ENCODE results near the gene ETNK1. TPM values are rescaled to one million over a fixed set of nuclear protein-coding genes. Genes with fewer than 3 reads are reported as not detected.
A peak's percentile ranks its signal among the peaks of the same experiment; 100 is the strongest.
"Not testable (repeated sequence)": the region's sequence is repeated elsewhere in the genome, so short reads cannot be mapped to it uniquely, and the experiment has no call there.

Gene ETNK1, protein sequence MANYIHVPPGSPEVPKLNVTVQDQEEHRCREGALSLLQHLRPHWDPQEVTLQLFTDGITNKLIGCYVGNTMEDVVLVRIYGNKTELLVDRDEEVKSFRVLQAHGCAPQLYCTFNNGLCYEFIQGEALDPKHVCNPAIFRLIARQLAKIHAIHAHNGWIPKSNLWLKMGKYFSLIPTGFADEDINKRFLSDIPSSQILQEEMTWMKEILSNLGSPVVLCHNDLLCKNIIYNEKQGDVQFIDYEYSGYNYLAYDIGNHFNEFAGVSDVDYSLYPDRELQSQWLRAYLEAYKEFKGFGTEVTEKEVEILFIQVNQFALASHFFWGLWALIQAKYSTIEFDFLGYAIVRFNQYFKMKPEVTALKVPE
- 49.2 TPM for total RNA-seq
- polyA plus RNA-seq: 63.8 TPM
- long read RNA-seq, donor 1, full-length matches to known transcripts: 2 of 2 reads
- long read RNA-seq, donor 1, partial matches to known transcripts: 0 of 2 reads
- long read RNA-seq, donor 1, other reads (novel, unspliced or antisense): 0 of 2 reads
- long read RNA-seq, donor 2: 0 reads
- long read RNA-seq, donor 3, full-length matches to known transcripts: 6 of 6 reads
- long read RNA-seq, donor 3, partial matches to known transcripts: 0 of 6 reads
- long read RNA-seq, donor 3, other reads (novel, unspliced or antisense): 0 of 6 reads
- long read RNA-seq, donor 4, full-length matches to known transcripts: 5 of 5 reads
- long read RNA-seq, donor 4, partial matches to known transcripts: 0 of 5 reads
- long read RNA-seq, donor 4, other reads (novel, unspliced or antisense): 0 of 5 reads
- long read RNA-seq, donor 5, full-length matches to known transcripts: 13 of 31 reads
- long read RNA-seq, donor 5, partial matches to known transcripts: 18 of 31 reads
- long read RNA-seq, donor 5, other reads (novel, unspliced or antisense): 0 of 31 reads
- long read RNA-seq, donor 6, full-length matches to known transcripts: 8 of 8 reads
- long read RNA-seq, donor 6, partial matches to known transcripts: 0 of 8 reads
- long read RNA-seq, donor 6, other reads (novel, unspliced or antisense): 0 of 8 reads
- long read RNA-seq, donor 7, full-length matches to known transcripts: 17 of 17 reads
- long read RNA-seq, donor 7, partial matches to known transcripts: 0 of 17 reads
- long read RNA-seq, donor 7, other reads (novel, unspliced or antisense): 0 of 17 reads
- long read RNA-seq, donor 8, full-length matches to known transcripts: 6 of 6 reads
- long read RNA-seq, donor 8, partial matches to known transcripts: 0 of 6 reads
- long read RNA-seq, donor 8, other reads (novel, unspliced or antisense): 0 of 6 reads
- long read RNA-seq, donor 9, full-length matches to known transcripts: 7 of 7 reads
- long read RNA-seq, donor 9, partial matches to known transcripts: 0 of 7 reads
- long read RNA-seq, donor 9, other reads (novel, unspliced or antisense): 0 of 7 reads
- long read RNA-seq, donor 10, full-length matches to known transcripts: 10 of 10 reads
- long read RNA-seq, donor 10, partial matches to known transcripts: 0 of 10 reads
- long read RNA-seq, donor 10, other reads (novel, unspliced or antisense): 0 of 10 reads

DNA sequence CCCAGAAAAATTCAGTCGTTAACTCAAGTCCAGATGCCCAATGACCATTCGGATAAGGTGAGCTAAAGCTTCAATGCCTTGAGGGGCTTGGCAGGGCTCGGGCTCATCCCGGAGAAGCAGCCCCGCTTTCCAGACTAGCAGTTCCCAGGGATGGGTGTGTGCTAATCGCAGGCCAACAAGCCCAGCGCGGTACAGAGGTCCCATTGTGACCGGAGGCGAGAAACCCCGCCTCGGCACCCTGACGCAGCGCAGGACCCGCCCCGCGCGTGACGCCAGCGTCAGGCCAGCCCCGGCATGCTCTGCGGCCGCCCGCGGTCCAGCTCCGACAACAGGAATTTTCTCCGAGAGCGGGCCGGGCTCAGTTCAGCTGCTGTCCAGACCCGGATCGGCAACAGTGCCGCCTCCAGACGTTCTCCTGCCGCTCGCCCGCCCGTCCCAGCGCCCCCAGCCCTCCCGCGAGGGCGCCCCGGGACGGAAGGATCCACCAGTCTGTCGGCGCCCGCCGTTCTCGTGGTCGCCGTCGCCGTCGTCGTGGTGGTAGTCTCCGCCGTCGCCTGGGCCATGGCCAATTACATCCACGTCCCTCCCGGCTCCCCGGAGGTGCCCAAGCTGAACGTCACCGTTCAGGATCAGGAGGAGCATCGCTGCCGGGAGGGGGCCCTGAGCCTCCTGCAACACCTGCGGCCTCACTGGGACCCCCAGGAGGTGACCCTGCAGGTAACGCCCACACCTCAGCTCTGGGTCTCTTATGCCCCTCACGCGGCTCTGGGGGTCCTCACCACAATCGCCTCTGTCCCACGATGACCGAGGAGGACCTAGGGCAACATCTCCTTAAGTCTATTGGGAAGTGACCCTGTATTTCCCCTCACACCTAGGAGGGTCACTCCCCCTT is at the start of gene ETNK1:
ETNK1 (plus strand) TSS at position 302 of the 892 bp plus-strand sequence; CDS start at position 562, 260 bp downstream.
- DNase-seq (ENCODE audit: low read depth in 6 of 9, low spot score in 9 of 9): peak; percentile 48 to 86 (median 71)
- H3K4me3 ChIP-seq (ENCODE audit: low read length in 2 of 2): peak within 1 kb of the TSS; percentile 81 to 83
- H3K27me3 ChIP-seq (ENCODE audit: control insufficient read depth in 2 of 2, insufficient read depth in 1 of 2, low read length in 1 of 2): no peaks in the 10 kb centered on the region
- WGBS: under 1% methylated on average over 71 of the region's 71 CpGs
- peak within 1 kb of the TSS; percentile 83 to 97 for H3K27ac ChIP-seq (ENCODE audit: low read depth in 1 of 2, low read length in 1 of 2)
- no peaks in the 10 kb centered on the region for H3K36me3 ChIP-seq (ENCODE audit: control insufficient read depth in 2 of 2, insufficient read depth in 2 of 2, low read length in 1 of 2)
- peaks cover 3 to 5% of the 10 kb centered on the region in 2 donors for H3K4me1 ChIP-seq (ENCODE audit: control insufficient read depth in 2 of 2, insufficient read depth in 2 of 2, low read length in 2 of 2)
- H3K9me3 ChIP-seq (ENCODE audit: control insufficient read depth in 2 of 2, insufficient read depth in 1 of 2, low read length in 1 of 2): no peaks in the 10 kb centered on the region

DNA sequence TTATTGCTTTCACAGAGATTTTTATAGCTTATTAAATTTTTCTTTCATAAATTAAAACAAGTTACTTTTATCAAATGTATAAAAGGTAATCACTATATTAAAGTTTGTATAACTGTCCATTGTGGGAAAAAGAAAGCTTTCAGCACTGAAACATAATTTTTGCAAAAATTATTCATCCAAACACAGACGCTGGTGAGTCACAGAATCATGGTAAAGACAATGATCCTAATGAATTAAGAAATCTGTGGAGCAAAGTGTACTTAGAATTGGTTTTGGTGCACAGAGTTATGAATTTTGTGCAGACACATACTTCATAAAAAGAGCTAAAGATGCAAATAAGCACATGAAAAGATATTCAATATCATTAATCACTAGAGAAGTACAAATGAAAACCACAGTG is 48.9 kb upstream of the ETNK1 start:
- no peak overlapping the region for H3K27ac ChIP-seq (ENCODE audit: low read depth in 1 of 2, low read length in 1 of 2)
- no peaks in the 10 kb centered on the region for H3K36me3 ChIP-seq (ENCODE audit: control insufficient read depth in 2 of 2, insufficient read depth in 2 of 2, low read length in 1 of 2)
- no peaks in the 10 kb centered on the region for H3K9me3 ChIP-seq (ENCODE audit: control insufficient read depth in 2 of 2, insufficient read depth in 1 of 2, low read length in 1 of 2)
- H3K27me3 ChIP-seq (ENCODE audit: control insufficient read depth in 2 of 2, insufficient read depth in 1 of 2, low read length in 1 of 2): no peaks in the 10 kb centered on the region
- H3K4me3 ChIP-seq (ENCODE audit: low read length in 2 of 2): no peak overlapping the region
- DNase-seq (ENCODE audit: low read depth in 6 of 9, low spot score in 9 of 9): no peak
- WGBS: 92% methylated on average over 1 of the region's 1 CpG
- no peaks in the 10 kb centered on the region for H3K4me1 ChIP-seq (ENCODE audit: control insufficient read depth in 2 of 2, insufficient read depth in 2 of 2, low read length in 2 of 2)

DNA sequence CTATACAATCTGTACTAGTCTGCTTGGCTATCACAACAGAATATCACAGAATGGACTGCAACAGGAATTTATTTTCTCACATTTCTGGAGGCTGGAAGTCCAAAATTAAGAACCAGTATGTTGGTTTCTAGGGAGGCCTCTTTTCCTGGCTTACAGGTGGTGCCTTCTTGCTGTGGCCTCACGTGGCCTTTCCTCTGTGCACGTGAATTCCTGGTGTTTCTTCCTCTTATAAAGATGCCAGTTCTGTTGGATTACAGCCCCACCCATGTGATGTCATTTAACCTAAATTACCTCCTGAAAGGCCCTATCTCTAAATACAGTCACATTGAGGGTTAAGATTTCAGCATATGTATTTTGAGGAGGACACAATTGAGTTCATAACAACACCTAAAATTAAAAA is 48.5 kb upstream of the ETNK1 start:
- Histone ChIP-seq H3K9me3 (ENCODE audit: control insufficient read depth in 2 of 2, insufficient read depth in 1 of 2, low read length in 1 of 2) (no peaks in the 10 kb centered on the region), H3K36me3 (ENCODE audit: control insufficient read depth in 2 of 2, insufficient read depth in 2 of 2, low read length in 1 of 2) (no peaks in the 10 kb centered on the region), H3K27ac (ENCODE audit: low read depth in 1 of 2, low read length in 1 of 2) (no peak overlapping the region), H3K4me1 (ENCODE audit: control insufficient read depth in 2 of 2, insufficient read depth in 2 of 2, low read length in 2 of 2) (no peaks in the 10 kb centered on the region), H3K27me3 (ENCODE audit: control insufficient read depth in 2 of 2, insufficient read depth in 1 of 2, low read length in 1 of 2) (no peaks in the 10 kb centered on the region), H3K4me3 (ENCODE audit: low read length in 2 of 2) (no peak overlapping the region)
- DNase-seq (ENCODE audit: low read depth in 6 of 9, low spot score in 9 of 9): no peak
- 96% methylated on average over 2 of the region's 2 CpGs for WGBS

DNA sequence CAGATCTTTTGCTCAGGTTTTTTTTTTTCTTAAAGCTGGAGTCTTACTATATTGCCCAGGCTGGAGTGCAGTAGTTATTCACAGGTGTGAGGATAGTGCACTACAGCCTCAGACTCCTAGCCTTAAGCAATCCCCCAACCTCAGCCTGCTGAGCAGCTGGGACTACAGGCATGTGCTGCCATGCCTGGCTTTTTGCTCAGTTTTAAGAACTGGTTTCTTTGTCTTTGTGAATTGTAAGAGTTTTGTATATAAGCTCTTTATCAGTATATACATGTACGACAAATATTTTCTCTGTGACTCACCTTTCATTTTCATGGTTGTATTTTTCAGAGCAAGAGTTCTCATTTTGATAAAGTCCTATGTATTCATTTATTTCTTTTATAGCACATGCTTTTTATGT is 47.3 kb upstream of the ETNK1 start:
- no peak overlapping the region for H3K4me3 ChIP-seq (ENCODE audit: low read length in 2 of 2)
- H3K27ac ChIP-seq (ENCODE audit: low read depth in 1 of 2, low read length in 1 of 2): no peak overlapping the region
- H3K27me3 ChIP-seq (ENCODE audit: control insufficient read depth in 2 of 2, insufficient read depth in 1 of 2, low read length in 1 of 2): no peaks in the 10 kb centered on the region
- no peaks in the 10 kb centered on the region for H3K36me3 ChIP-seq (ENCODE audit: control insufficient read depth in 2 of 2, insufficient read depth in 2 of 2, low read length in 1 of 2)
- WGBS: 99% methylated on average over 1 of the region's 1 CpG
- no peaks in the 10 kb centered on the region for H3K4me1 ChIP-seq (ENCODE audit: control insufficient read depth in 2 of 2, insufficient read depth in 2 of 2, low read length in 2 of 2)
- no peaks in the 10 kb centered on the region for H3K9me3 ChIP-seq (ENCODE audit: control insufficient read depth in 2 of 2, insufficient read depth in 1 of 2, low read length in 1 of 2)
- DNase-seq (ENCODE audit: low read depth in 6 of 9, low spot score in 9 of 9): no peak

DNA sequence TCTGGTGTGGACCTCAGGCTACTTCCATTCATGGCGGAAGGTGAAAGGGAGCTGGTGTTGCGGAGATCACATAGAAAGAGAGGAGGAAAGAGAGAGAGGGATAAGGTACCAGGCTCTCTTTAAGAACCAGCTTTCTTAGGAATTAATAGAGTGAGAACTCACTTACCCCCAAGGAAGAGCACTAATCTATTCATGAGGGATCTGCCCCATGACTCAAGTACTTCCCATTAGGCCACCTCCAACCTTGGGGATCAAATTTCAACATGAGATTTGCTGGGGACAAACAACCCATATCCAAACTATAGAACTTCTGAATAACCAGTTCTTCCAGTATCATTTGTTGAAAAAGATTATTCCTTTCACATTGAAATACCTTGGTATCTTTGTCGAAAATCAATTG is 46.6 kb upstream of the ETNK1 start:
- Histone ChIP-seq H3K27ac (ENCODE audit: low read depth in 1 of 2, low read length in 1 of 2) (no peak overlapping the region), H3K27me3 (ENCODE audit: control insufficient read depth in 2 of 2, insufficient read depth in 1 of 2, low read length in 1 of 2) (no peaks in the 10 kb centered on the region), H3K4me3 (ENCODE audit: low read length in 2 of 2) (no peak overlapping the region), H3K36me3 (ENCODE audit: control insufficient read depth in 2 of 2, insufficient read depth in 2 of 2, low read length in 1 of 2) (no peaks in the 10 kb centered on the region), H3K9me3 (ENCODE audit: control insufficient read depth in 2 of 2, insufficient read depth in 1 of 2, low read length in 1 of 2) (no peaks in the 10 kb centered on the region), H3K4me1 (ENCODE audit: control insufficient read depth in 2 of 2, insufficient read depth in 2 of 2, low read length in 2 of 2) (no peaks in the 10 kb centered on the region)
- DNase-seq (ENCODE audit: low read depth in 6 of 9, low spot score in 9 of 9): no peak
- WGBS: 98% methylated on average over 3 of the region's 3 CpGs

DNA sequence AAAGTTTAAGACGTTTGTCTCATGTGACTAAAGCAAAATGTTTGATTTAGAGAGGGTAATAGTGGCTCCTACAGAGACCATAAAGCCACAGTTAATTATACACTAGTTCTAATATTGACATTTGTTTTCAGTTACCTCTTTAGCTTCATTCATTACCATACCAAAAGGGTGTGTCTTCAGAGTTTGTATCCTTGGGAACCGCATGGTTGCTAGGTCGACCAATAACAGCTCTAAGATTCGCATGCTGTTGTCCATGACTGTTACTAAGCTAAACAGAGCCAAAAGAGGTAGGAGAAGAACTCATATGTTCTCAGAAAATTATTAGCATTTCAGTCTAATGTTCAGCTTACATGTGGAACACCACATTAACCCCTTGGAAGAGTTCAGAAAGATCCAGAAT is 36.2 kb upstream of the ETNK1 start:
- no peak for DNase-seq (ENCODE audit: low read depth in 6 of 9, low spot score in 9 of 9)
- Histone ChIP-seq H3K4me1 (ENCODE audit: control insufficient read depth in 2 of 2, insufficient read depth in 2 of 2, low read length in 2 of 2) (no peaks in the 10 kb centered on the region), H3K9me3 (ENCODE audit: control insufficient read depth in 2 of 2, insufficient read depth in 1 of 2, low read length in 1 of 2) (no peaks in the 10 kb centered on the region), H3K27me3 (ENCODE audit: control insufficient read depth in 2 of 2, insufficient read depth in 1 of 2, low read length in 1 of 2) (no peaks in the 10 kb centered on the region), H3K27ac (ENCODE audit: low read depth in 1 of 2, low read length in 1 of 2) (no peak overlapping the region), H3K4me3 (ENCODE audit: low read length in 2 of 2) (no peak overlapping the region), H3K36me3 (ENCODE audit: control insufficient read depth in 2 of 2, insufficient read depth in 2 of 2, low read length in 1 of 2) (no peaks in the 10 kb centered on the region)
- WGBS: 94% methylated on average over 4 of the region's 4 CpGs

DNA sequence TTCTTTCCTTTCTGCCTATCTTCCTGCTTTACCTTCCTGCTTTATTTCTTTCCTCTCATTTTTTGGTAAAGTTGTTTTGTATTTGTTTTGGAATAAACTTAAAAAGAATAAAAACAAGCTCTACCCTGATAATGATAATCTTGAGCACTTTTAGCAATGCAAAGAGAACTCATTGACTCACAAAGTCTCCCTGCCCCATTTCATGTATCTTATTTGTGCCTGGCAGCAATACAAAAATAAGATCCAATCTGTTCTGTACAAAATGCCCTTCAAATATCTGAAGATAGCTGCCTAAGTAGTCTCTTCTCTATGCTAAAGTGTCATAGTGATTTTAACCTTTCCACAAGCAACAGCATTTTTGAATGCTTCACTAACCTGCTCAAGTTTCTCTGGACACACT is 31.1 kb upstream of the ETNK1 start:
- H3K4me1 ChIP-seq (ENCODE audit: control insufficient read depth in 2 of 2, insufficient read depth in 2 of 2, low read length in 2 of 2): no peaks in the 10 kb centered on the region
- DNase-seq (ENCODE audit: low read depth in 6 of 9, low spot score in 9 of 9): no peak
- no peaks in the 10 kb centered on the region for H3K36me3 ChIP-seq (ENCODE audit: control insufficient read depth in 2 of 2, insufficient read depth in 2 of 2, low read length in 1 of 2)
- no peaks in the 10 kb centered on the region for H3K9me3 ChIP-seq (ENCODE audit: control insufficient read depth in 2 of 2, insufficient read depth in 1 of 2, low read length in 1 of 2)
- H3K4me3 ChIP-seq (ENCODE audit: low read length in 2 of 2): no peak overlapping the region
- H3K27me3 ChIP-seq (ENCODE audit: control insufficient read depth in 2 of 2, insufficient read depth in 1 of 2, low read length in 1 of 2): no peaks in the 10 kb centered on the region
- H3K27ac ChIP-seq (ENCODE audit: low read depth in 1 of 2, low read length in 1 of 2): peak overlapping the region in 1 of 2 donors; percentile 33

DNA sequence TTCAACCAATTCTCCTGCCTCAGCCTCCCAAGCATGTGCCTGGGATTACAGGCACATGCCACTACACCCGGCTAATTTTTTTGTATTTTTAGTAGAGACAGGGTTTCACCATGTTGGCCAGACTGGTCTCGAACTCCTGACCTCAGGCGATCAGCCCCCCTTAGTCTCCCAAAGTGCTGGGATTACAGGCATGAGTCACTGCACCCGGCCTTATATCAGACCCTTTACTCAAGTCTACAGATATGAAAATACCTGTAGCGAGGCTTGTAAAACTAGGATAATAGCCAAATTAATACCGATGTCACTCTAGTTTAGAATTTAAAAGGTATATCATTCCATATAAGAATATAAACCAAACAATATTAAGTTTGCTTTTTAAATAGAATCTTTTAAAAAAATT is 27.4 kb upstream of the ETNK1 start:
- not testable (repeated sequence) for DNase-seq (ENCODE audit: low read depth in 6 of 9, low spot score in 9 of 9); H3K4me3 ChIP-seq (ENCODE audit: low read length in 2 of 2); H3K27ac ChIP-seq (ENCODE audit: low read depth in 1 of 2, low read length in 1 of 2); H3K4me1 ChIP-seq (ENCODE audit: control insufficient read depth in 2 of 2, insufficient read depth in 2 of 2, low read length in 2 of 2); H3K9me3 ChIP-seq (ENCODE audit: control insufficient read depth in 2 of 2, insufficient read depth in 1 of 2, low read length in 1 of 2); H3K36me3 ChIP-seq (ENCODE audit: control insufficient read depth in 2 of 2, insufficient read depth in 2 of 2, low read length in 1 of 2); H3K27me3 ChIP-seq (ENCODE audit: control insufficient read depth in 2 of 2, insufficient read depth in 1 of 2, low read length in 1 of 2)
- WGBS: 95% methylated on average over 6 of the region's 6 CpGs
